GM23338 (cell line): Measurements from ENCODE around the gene MAPRE3.

Source experiments
- EZH2 ChIP-seq: fragments of 200-600 bp; sonication (generic); IDR thresholded peaks from one replicate; pipeline ENCODE4 v1.8.0; 2017; ENCODE audit warnings: antibody characterized with exemption, mild to moderate bottlenecking, low read depth; ENCODE audit not compliant: unreplicated experiment
- TF ChIP-seq, protein P1 (sequence below), 2 experiments: fragments of 200-600 bp in 1 of 2; sonication (generic) in 1 of 2; conservative IDR thresholded peaks; 2 replicates each; pipeline versions ENCODE4 v1.5.1 to v1.6.1; 2016 to 2017; ENCODE audit warnings: antibody characterized with exemption in 2 of 2, low read depth in 2 of 2, mild to moderate bottlenecking in 2 of 2, moderate library complexity in 1 of 2
- TF ChIP-seq, protein P2 (sequence below): IDR thresholded peaks from one replicate; pipeline ENCODE4 v1.6.1; 2018; ENCODE audit warnings: antibody characterized with exemption; ENCODE audit not compliant: unreplicated experiment

DNA sequence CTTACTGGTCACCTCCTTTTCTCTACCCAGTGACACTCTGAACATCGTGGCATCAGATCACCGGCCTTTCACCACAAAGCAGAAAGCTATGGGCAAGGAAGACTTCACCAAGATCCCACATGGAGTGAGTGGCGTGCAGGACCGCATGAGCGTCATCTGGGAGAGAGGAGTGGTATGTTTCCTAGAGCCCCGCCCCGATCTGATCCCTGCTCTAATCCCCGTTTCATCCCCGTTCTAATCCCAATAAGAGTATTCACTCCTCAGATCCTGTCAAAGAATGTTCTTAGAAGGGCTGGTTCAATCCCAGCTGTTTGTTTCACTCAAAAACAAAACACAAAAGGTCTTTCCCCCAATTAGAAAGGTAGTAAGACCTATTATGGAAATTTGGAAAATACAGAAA, 30.4 kb upstream of the MAPRE3 start:
- TF ChIP-seq, protein P1, sequence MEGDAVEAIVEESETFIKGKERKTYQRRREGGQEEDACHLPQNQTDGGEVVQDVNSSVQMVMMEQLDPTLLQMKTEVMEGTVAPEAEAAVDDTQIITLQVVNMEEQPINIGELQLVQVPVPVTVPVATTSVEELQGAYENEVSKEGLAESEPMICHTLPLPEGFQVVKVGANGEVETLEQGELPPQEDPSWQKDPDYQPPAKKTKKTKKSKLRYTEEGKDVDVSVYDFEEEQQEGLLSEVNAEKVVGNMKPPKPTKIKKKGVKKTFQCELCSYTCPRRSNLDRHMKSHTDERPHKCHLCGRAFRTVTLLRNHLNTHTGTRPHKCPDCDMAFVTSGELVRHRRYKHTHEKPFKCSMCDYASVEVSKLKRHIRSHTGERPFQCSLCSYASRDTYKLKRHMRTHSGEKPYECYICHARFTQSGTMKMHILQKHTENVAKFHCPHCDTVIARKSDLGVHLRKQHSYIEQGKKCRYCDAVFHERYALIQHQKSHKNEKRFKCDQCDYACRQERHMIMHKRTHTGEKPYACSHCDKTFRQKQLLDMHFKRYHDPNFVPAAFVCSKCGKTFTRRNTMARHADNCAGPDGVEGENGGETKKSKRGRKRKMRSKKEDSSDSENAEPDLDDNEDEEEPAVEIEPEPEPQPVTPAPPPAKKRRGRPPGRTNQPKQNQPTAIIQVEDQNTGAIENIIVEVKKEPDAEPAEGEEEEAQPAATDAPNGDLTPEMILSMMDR (conservative IDR thresholded peaks at IDR 0.05; ENCODE audit: low read depth in 2 of 2) = no peak
- TF ChIP-seq, protein P2, sequence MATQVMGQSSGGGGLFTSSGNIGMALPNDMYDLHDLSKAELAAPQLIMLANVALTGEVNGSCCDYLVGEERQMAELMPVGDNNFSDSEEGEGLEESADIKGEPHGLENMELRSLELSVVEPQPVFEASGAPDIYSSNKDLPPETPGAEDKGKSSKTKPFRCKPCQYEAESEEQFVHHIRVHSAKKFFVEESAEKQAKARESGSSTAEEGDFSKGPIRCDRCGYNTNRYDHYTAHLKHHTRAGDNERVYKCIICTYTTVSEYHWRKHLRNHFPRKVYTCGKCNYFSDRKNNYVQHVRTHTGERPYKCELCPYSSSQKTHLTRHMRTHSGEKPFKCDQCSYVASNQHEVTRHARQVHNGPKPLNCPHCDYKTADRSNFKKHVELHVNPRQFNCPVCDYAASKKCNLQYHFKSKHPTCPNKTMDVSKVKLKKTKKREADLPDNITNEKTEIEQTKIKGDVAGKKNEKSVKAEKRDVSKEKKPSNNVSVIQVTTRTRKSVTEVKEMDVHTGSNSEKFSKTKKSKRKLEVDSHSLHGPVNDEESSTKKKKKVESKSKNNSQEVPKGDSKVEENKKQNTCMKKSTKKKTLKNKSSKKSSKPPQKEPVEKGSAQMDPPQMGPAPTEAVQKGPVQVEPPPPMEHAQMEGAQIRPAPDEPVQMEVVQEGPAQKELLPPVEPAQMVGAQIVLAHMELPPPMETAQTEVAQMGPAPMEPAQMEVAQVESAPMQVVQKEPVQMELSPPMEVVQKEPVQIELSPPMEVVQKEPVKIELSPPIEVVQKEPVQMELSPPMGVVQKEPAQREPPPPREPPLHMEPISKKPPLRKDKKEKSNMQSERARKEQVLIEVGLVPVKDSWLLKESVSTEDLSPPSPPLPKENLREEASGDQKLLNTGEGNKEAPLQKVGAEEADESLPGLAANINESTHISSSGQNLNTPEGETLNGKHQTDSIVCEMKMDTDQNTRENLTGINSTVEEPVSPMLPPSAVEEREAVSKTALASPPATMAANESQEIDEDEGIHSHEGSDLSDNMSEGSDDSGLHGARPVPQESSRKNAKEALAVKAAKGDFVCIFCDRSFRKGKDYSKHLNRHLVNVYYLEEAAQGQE = no peak
- no peak for TF ChIP-seq EZH2
